K562 treated with DMSO at 1 percent for 24 hours (cell line): Measurements from ENCODE around the gene ZGPAT. TPM values are rescaled to one million over a fixed set of nuclear protein-coding genes. Genes with fewer than 3 reads are reported as not detected.

Experiments used
- total RNA-seq: library from RNA; unstranded; fragments of 300-600 nt; gene quantifications from 2 replicates; pipeline ENCODE4 v1.2.3, GENCODE V29; 2022; ENCODE audit warnings: low read depth; ENCODE audit not compliant: insufficient read depth

Gene ZGPAT, protein sequence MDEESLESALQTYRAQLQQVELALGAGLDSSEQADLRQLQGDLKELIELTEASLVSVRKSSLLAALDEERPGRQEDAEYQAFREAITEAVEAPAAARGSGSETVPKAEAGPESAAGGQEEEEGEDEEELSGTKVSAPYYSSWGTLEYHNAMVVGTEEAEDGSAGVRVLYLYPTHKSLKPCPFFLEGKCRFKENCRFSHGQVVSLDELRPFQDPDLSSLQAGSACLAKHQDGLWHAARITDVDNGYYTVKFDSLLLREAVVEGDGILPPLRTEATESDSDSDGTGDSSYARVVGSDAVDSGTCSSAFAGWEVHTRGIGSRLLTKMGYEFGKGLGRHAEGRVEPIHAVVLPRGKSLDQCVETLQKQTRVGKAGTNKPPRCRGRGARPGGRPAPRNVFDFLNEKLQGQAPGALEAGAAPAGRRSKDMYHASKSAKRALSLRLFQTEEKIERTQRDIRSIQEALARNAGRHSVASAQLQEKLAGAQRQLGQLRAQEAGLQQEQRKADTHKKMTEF
- total RNA-seq = 19.1 and 20.8 TPM in 2 replicates

DNA sequence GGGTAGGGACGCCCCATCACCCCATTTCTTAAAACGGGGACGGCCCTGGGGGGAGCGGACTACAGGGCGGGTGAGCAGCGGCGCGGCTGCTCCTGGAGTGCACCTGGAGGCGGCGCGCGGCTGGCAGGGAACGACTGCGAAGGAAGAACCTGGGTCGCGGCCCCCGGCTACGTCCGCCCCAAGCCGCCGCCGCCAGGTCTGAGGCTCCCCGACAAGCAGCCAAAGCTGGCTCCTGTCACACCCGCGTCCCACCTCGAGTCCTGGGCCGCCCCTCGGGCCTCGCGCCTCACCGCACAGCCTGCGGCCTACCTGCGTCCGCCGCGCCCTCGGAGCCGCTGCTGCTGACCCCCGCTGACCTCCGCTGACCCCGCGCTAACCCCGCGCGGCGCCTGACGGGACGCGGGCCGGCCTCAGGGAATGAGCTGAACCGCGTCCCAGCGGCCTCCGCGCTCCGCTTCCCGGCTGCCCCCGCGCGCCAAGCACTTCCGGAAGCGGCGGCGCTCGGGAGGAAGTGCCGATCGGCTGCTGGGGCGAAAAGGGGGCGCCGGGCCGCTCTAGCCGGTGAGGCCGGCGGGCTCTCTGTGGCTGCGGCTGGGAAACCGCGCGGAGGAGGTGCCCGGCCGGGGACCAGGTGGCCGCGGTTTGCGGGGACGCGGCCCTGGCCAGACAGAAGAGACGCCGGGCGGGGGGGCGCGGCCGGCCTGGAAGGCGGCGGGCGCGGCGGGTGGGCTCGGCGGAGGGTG, at the start of gene ZGPAT, which contains the start of gene ARFRP1:
TSS of gene ZGPAT (plus strand) at position 482 of the 743 bp plus-strand sequence. CDS start 542 bp downstream, outside the sequence.
TSS of gene ARFRP1 (minus strand) at position 419 of the 743 bp plus-strand sequence. CDS start 885 bp downstream, outside the sequence.

DNA sequence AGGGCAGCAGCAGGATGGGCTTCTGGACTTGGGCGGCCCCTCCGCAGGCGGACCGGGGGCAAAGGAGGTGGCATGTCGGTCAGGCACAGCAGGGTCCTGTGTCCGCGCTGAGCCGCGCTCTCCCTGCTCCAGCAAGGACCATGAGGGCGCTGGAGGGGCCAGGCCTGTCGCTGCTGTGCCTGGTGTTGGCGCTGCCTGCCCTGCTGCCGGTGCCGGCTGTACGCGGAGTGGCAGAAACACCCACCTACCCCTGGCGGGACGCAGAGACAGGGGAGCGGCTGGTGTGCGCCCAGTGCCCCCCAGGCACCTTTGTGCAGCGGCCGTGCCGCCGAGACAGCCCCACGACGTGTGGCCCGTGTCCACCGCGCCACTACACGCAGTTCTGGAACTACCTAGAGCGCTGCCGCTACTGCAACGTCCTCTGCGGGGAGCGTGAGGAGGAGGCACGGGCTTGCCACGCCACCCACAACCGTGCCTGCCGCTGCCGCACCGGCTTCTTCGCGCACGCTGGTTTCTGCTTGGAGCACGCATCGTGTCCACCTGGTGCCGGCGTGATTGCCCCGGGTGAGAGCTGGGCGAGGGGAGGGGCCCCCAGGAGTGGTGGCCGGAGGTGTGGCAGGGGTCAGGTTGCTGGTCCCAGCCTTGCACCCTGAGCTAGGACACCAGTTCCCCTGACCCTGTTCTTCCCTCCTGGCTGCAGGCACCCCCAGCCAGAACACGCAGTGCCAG, 11.0 kb upstream of the ZGPAT start, which contains the start of gene TNFRSF6B:
TSS of gene TNFRSF6B (plus strand) at position 25 of the 729 bp plus-strand sequence. CDS start at position 141, 116 bp downstream.

DNA sequence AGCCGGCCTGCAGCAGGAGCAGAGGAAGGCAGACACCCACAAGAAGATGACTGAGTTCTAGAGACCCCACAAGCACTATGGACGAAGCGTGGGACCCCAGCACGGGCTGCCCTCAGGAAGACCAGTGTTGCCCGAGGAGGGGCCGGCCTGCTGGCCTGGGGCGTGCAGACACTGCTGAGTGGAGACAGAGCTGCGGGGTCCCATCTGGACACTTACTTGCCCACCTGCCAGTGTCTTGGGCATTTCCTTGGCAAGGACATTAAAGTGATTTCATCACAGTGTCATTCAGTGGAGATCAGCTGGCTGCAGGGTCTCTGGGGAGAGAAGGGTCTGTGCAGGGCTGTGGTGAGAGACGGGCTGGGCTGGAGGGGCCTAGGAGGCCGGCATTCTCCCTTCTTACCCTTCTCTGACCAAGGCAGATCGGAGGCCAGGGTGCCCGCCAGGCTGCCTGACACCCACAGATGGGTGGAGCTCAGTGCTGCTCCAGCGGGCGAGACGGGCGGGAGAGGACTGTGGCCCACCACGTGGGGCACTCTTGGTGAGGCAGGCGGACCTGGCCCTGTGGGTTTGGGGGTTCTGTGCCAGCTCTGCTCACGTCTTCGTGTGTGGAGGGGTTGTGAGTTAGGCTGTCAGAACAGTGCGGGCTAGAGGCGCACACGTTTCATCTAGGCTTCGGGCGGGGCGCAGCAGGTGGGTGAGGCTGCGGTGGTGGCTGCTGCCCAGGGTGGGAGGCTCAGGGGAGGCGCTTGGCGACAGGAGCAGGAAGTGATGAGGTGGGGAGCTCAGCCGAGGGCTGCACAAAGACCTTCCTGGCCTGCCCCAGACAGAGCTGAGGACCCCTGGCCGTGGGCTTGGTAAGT, 28.2 kb downstream of the ZGPAT start, which contains the start of gene LIME1:
TSS of gene LIME1 (plus strand) at position 806 of the 860 bp plus-strand sequence. CDS start 886 bp downstream, outside the sequence.

DNA sequence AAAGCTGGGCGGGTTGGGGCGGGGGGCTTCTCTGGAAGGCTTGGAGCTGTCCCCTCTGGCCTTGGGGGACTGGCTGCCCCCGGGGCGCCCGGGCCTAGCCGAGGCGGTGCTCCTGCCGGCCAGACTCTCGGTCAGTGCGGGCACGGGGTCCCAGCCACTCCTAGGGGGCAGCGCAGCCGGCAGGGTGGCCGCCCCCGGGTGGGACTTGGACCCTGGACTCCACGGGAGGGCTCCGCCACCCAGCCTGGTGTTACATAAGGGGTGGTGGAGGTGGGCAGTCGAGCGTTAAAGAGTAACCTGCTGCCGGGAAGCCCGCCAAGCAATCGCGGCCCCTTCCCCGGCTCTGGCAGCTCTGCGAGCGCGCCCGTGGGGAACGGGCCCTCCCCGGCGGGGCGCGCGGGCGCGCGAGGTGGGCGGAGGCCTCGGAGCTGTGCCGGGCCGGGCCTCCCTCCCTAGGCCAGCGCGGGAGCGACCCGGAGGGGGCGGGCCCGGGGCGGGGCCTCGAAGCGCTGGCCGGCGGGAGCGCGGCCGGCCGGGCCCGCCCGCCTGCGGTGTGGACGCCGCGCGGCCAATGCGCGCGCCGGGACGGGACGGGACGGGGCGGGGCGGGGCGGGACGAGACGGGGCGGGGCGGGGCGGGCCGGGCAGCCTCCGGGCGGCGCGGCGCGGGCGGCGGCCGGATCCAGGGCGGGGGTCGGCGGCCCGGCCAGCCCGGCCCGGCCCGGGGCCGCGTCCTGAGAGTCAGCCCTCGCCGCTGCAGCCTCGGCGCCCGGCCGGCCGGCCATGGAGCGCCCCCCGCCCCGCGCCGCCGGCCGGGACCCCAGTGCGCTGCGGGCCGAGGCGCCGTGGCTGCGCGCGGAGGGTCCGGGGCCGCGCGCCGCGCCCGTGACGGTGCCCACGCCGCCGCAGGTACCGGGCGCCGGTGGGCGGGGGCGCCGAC, 31.6 kb downstream of the ZGPAT start, which contains the start of gene SLC2A4RG:
TSS of gene SLC2A4RG (plus strand) at position 647 of the 940 bp plus-strand sequence. CDS start at position 784, 137 bp downstream.

Other genes with a start within 250 kb of the ZGPAT start
- gene KCNQ2, start 235.4 kb upstream of the ZGPAT start, total RNA-seq = not detected in 2 replicates
- 65.5 and 86.4 TPM in 2 replicates for gene EEF1A2, start 209.0 kb upstream of the ZGPAT start, total RNA-seq
- 270 and 283 TPM in 2 replicates for gene PPDPF, start 187.3 kb upstream of the ZGPAT start, total RNA-seq
- not detected in 2 replicates for gene PTK6, start 170.7 kb upstream of the ZGPAT start, total RNA-seq
- 0.19 TPM in 1 of 2 replicates, not detected in the other for gene SRMS, start 160.3 kb upstream of the ZGPAT start, total RNA-seq
- gene FNDC11, start 153.9 kb upstream of the ZGPAT start, total RNA-seq = 0.32 and 0.94 TPM in 2 replicates
- 52.0 and 53.4 TPM in 2 replicates for gene HELZ2, start 133.8 kb upstream of the ZGPAT start, total RNA-seq
- 8.5 TPM in 2 replicates for gene GMEB2, start 80.9 kb upstream of the ZGPAT start, total RNA-seq
- gene STMN3, start 54.6 kb upstream of the ZGPAT start, total RNA-seq = 13.2 and 14.9 TPM in 2 replicates
- gene RTEL1, start 49.7 kb upstream of the ZGPAT start, total RNA-seq = 8.9 and 10.5 TPM in 2 replicates
- gene TNFRSF6B, start 11.4 kb upstream of the ZGPAT start, total RNA-seq = 2.2 and 2.4 TPM in 2 replicates
- 44.1 and 46.7 TPM in 2 replicates for gene ARFRP1, start 63 bp upstream of the ZGPAT start, total RNA-seq
- 11.9 and 18.2 TPM in 2 replicates for gene LIME1, start 28.6 kb downstream of the ZGPAT start, total RNA-seq
- gene SLC2A4RG, start 31.7 kb downstream of the ZGPAT start, total RNA-seq = 68.4 and 69.6 TPM in 2 replicates
- gene ZBTB46, start 123.2 kb downstream of the ZGPAT start, total RNA-seq = 3.3 and 4.4 TPM in 2 replicates
- gene ABHD16B, start 153.5 kb downstream of the ZGPAT start, total RNA-seq = 11.7 and 17.2 TPM in 2 replicates
- 78.6 and 83.0 TPM in 2 replicates for gene TPD52L2, start 157.2 kb downstream of the ZGPAT start, total RNA-seq
- gene DNAJC5, start 187.1 kb downstream of the ZGPAT start, total RNA-seq = 48.7 and 51.1 TPM in 2 replicates
- gene UCKL1, start 248.4 kb downstream of the ZGPAT start, total RNA-seq = 53.7 and 57.4 TPM in 2 replicates